ENCODE results near the gene MDN1. TPM values are rescaled to one million over a fixed set of nuclear protein-coding genes. Genes with fewer than 3 reads are reported as not detected.

Gene MDN1
- total and polyA plus RNA-seq, 2 of the 13 experiments (the other 11 are each of a cell fraction or from before 2014, with no cell fraction given) = 18.8 to 52.9 TPM

DNA sequence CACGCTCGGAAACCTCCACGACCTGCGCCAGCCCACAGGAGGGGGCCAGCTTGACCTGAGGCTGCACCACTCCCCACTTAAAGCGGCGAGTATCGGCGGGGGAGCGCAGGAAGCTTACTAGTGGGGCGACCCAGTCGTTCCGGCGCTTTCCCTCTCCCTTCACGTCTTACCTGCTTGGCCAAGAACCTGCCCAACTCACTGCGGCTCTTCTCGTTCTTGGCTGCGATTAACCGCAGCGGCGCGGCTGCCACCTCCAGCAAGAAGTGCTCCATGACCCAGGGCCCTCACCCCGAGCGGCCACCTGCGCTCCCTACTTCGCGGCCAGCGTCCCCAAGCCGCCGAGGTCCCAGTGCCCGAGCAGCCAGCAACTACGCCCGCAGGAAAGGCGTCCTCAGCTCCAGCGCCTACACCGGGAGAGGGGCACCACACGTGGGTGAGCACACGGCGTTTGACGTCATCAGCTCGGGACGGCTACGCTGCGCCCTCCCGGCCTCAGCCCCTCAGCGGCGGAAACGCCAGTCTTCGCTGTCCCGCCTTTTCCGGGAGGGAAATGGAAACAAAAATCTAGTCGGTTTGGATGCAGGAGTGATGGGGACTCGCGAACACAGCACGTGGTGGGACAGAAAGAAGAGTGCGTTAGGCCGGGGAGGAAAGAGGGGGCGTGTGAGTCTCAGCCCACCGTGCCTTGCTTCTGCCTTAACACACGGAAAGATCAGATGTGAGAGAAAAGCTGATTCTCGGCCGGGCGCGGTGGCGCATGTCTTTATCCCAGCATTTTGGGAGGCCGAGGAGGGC, at the start of gene MDN1 (continued):
- TF ChIP-seq, protein P1, sequence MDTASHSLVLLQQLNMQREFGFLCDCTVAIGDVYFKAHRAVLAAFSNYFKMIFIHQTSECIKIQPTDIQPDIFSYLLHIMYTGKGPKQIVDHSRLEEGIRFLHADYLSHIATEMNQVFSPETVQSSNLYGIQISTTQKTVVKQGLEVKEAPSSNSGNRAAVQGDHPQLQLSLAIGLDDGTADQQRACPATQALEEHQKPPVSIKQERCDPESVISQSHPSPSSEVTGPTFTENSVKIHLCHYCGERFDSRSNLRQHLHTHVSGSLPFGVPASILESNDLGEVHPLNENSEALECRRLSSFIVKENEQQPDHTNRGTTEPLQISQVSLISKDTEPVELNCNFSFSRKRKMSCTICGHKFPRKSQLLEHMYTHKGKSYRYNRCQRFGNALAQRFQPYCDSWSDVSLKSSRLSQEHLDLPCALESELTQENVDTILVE (CRISPR knock-in tag; IDR thresholded peaks at IDR 0.05) = peak; percentile 73
- TF ChIP-seq, protein P2, sequence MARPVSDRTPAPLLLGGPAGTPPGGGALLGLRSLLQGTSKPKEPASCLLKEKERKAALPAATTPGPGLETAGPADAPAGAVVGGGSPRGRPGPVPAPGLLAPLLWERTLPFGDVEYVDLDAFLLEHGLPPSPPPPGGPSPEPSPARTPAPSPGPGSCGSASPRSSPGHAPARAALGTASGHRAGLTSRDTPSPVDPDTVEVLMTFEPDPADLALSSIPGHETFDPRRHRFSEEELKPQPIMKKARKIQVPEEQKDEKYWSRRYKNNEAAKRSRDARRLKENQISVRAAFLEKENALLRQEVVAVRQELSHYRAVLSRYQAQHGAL (CRISPR knock-in tag; IDR thresholded peaks at IDR 0.05; ENCODE audit: not compliant biosample characterization) = no peak
- peak; percentile 81; the same call in 1 of the 2 replicates for TF ChIP-seq SNAPC2 (CRISPR knock-in tag; IDR thresholded peaks at IDR 0.05)
- TF ChIP-seq ZNF512B (CRISPR knock-in tag; IDR thresholded peaks at IDR 0.05; ENCODE audit: borderline replicate concordance) = no peak; the same call in 1 of the 2 replicates
- peak; percentile 89 for TF ChIP-seq ASH2L (IDR thresholded peaks at IDR 0.05; ENCODE audit: insufficient read length, low read depth, low read length)
- TF ChIP-seq ZNF446 (CRISPR knock-in tag; IDR thresholded peaks at IDR 0.05) = 0 out of 2 replicates have a peak, but pooled peaks have one; percentile 32
- TF ChIP-seq NFE2 (CRISPR knock-in tag; IDR thresholded peaks at IDR 0.05) = no peak
- TF ChIP-seq, protein P3, sequence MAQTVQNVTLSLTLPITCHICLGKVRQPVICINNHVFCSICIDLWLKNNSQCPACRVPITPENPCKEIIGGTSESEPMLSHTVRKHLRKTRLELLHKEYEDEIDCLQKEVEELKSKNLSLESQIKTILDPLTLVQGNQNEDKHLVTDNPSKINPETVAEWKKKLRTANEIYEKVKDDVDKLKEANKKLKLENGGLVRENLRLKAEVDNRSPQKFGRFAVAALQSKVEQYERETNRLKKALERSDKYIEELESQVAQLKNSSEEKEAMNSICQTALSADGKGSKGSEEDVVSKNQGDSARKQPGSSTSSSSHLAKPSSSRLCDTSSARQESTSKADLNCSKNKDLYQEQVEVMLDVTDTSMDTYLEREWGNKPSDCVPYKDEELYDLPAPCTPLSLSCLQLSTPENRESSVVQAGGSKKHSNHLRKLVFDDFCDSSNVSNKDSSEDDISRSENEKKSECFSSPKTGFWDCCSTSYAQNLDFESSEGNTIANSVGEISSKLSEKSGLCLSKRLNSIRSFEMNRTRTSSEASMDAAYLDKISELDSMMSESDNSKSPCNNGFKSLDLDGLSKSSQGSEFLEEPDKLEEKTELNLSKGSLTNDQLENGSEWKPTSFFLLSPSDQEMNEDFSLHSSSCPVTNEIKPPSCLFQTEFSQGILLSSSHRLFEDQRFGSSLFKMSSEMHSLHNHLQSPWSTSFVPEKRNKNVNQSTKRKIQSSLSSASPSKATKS (CRISPR knock-in tag; IDR thresholded peaks at IDR 0.05) = no peak
- no peak for TF ChIP-seq ZNF570 (CRISPR knock-in tag; IDR thresholded peaks at IDR 0.05; ENCODE audit: borderline replicate concordance)
- peak; percentile 26 for TF ChIP-seq ZNF329 (CRISPR knock-in tag; IDR thresholded peaks at IDR 0.05; ENCODE audit: low read depth)
- peak; percentile 83 for TF ChIP-seq ELF1 (CRISPR knock-in tag; IDR thresholded peaks at IDR 0.05)
- TF ChIP-seq ZNF30 (CRISPR knock-in tag; IDR thresholded peaks at IDR 0.05) = no peak
- no peak for TF ChIP-seq RFX3 (CRISPR knock-in tag; IDR thresholded peaks at IDR 0.05)
- TF ChIP-seq ZBTB38 (CRISPR knock-in tag; IDR thresholded peaks at IDR 0.05) = peak; percentile 89
- TF ChIP-seq NFE2L2 (IDR thresholded peaks at IDR 0.05; ENCODE audit: low read length) = no peak
- TF ChIP-seq ATF3 (CRISPR knock-in tag; IDR thresholded peaks at IDR 0.05) = 0 out of 2 replicates have a peak, but pooled peaks have one; percentile 24
- TF ChIP-seq ZIK1 (CRISPR knock-in tag; IDR thresholded peaks at IDR 0.05; ENCODE audit: borderline replicate concordance, low read depth) = 0 out of 2 replicates have a peak, but pooled peaks have one; percentile 67
- 0 out of 2 replicates have a peak, but pooled peaks have one; percentile 50 for TF ChIP-seq ZNF337 (CRISPR knock-in tag; IDR thresholded peaks at IDR 0.05; ENCODE audit: borderline replicate concordance, low read depth)
- 0 out of 2 replicates have a peak, but pooled peaks have one; percentile 38 for TF ChIP-seq ZNF121 (CRISPR knock-in tag; IDR thresholded peaks at IDR 0.05)
- TF ChIP-seq SP1 (IDR thresholded peaks at IDR 0.05) = no peak
- TF ChIP-seq SP1 (CRISPR knock-in tag; IDR thresholded peaks at IDR 0.05) = peak; percentile 81
- TF ChIP-seq SIX4 (CRISPR knock-in tag; IDR thresholded peaks at IDR 0.05) = 0 out of 2 replicates have a peak, but pooled peaks have one; percentile 24
- TF ChIP-seq ZNF263 (CRISPR knock-in tag; IDR thresholded peaks at IDR 0.05) = no peak

Data from HepG2 (cell line).